ENCODE measurements around the gene NRIP1.

Gene NRIP1

GRCh38 chr21:15096146-15096545, 31.3 kb upstream of the NRIP1 start:
- Histone ChIP-seq H4K20me1 (ENCODE audit: control insufficient read depth, insufficient read depth, low read depth, low read length) (no peaks in the 10 kb centered on the region), H3K79me2 (ENCODE audit: control insufficient read depth, low read length) (no peaks in the 10 kb centered on the region), H3K36me3 (ENCODE audit: control insufficient read depth, low read length) (no peaks in the 10 kb centered on the region), H3K4me3 (ENCODE audit: low read length) (no peak overlapping the region), H3K4me1 (ENCODE audit: control insufficient read depth, low read length) (no peaks in the 10 kb centered on the region), H3F3A (ENCODE audit: control insufficient read depth, insufficient read depth) (no peaks in the 10 kb centered on the region), H3K4me2 (ENCODE audit: low read length) (no peak overlapping the region), H3K9me3 (ENCODE audit: control insufficient read depth, insufficient read depth, low read length) (no peaks in the 10 kb centered on the region), H3K27ac (ENCODE audit: low read depth, low read length) (no peak overlapping the region), H3K27me3 (ENCODE audit: control insufficient read depth, low read length) (no peaks in the 10 kb centered on the region), H3K9me2 (replicated peaks; ENCODE audit: control insufficient read depth, low read length) (no peaks in the 10 kb centered on the region)
- no peak for TF ChIP-seq EZH2phosphoT487 (IDR thresholded peaks at IDR 0.05; ENCODE audit: borderline replicate concordance, low read length)
- TF ChIP-seq, protein P1, sequence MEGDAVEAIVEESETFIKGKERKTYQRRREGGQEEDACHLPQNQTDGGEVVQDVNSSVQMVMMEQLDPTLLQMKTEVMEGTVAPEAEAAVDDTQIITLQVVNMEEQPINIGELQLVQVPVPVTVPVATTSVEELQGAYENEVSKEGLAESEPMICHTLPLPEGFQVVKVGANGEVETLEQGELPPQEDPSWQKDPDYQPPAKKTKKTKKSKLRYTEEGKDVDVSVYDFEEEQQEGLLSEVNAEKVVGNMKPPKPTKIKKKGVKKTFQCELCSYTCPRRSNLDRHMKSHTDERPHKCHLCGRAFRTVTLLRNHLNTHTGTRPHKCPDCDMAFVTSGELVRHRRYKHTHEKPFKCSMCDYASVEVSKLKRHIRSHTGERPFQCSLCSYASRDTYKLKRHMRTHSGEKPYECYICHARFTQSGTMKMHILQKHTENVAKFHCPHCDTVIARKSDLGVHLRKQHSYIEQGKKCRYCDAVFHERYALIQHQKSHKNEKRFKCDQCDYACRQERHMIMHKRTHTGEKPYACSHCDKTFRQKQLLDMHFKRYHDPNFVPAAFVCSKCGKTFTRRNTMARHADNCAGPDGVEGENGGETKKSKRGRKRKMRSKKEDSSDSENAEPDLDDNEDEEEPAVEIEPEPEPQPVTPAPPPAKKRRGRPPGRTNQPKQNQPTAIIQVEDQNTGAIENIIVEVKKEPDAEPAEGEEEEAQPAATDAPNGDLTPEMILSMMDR (IDR thresholded peaks at IDR 0.05; ENCODE audit: low read depth, low read length, poor library complexity, severe bottlenecking): no peak

GRCh38 chr21:15095326-15095725, 30.5 kb upstream of the NRIP1 start:
- no peaks in the 10 kb centered on the region for H3K4me1 ChIP-seq (ENCODE audit: control insufficient read depth, low read length)
- no peaks in the 10 kb centered on the region for H3F3A ChIP-seq (ENCODE audit: control insufficient read depth, insufficient read depth)
- TF ChIP-seq, protein P1 (IDR thresholded peaks at IDR 0.05; ENCODE audit: low read depth, low read length, poor library complexity, severe bottlenecking): no peak
- no peak for TF ChIP-seq EZH2phosphoT487 (IDR thresholded peaks at IDR 0.05; ENCODE audit: borderline replicate concordance, low read length)
- no peak overlapping the region for H3K27ac ChIP-seq (ENCODE audit: low read depth, low read length)
- no peak overlapping the region for H3K4me3 ChIP-seq (ENCODE audit: low read length)
- H3K79me2 ChIP-seq (ENCODE audit: control insufficient read depth, low read length): no peaks in the 10 kb centered on the region
- H3K27me3 ChIP-seq (ENCODE audit: control insufficient read depth, low read length): no peaks in the 10 kb centered on the region
- no peaks in the 10 kb centered on the region for H4K20me1 ChIP-seq (ENCODE audit: control insufficient read depth, insufficient read depth, low read depth, low read length)
- no peaks in the 10 kb centered on the region for H3K36me3 ChIP-seq (ENCODE audit: control insufficient read depth, low read length)
- no peak overlapping the region for H3K4me2 ChIP-seq (ENCODE audit: low read length)
- H3K9me2 ChIP-seq (replicated peaks; ENCODE audit: control insufficient read depth, low read length): no peaks in the 10 kb centered on the region
- H3K9me3 ChIP-seq (ENCODE audit: control insufficient read depth, insufficient read depth, low read length): no peaks in the 10 kb centered on the region

- no peak overlapping the region for H3K4me2 ChIP-seq (ENCODE audit: low read length)
- no peak overlapping the region for H3K4me3 ChIP-seq (ENCODE audit: low read length)
- H3K79me2 ChIP-seq (ENCODE audit: control insufficient read depth, low read length): no peaks in the 10 kb centered on the region
- H3K27me3 ChIP-seq (ENCODE audit: control insufficient read depth, low read length): no peaks in the 10 kb centered on the region
- H4K20me1 ChIP-seq (ENCODE audit: control insufficient read depth, insufficient read depth, low read depth, low read length): no peaks in the 10 kb centered on the region
- H3K36me3 ChIP-seq (ENCODE audit: control insufficient read depth, low read length): no peaks in the 10 kb centered on the region
- TF ChIP-seq EZH2phosphoT487 (IDR thresholded peaks at IDR 0.05; ENCODE audit: borderline replicate concordance, low read length): no peak
- TF ChIP-seq, protein P1 (IDR thresholded peaks at IDR 0.05; ENCODE audit: low read depth, low read length, poor library complexity, severe bottlenecking): no peak
- no peak overlapping the region for H3K27ac ChIP-seq (ENCODE audit: low read depth, low read length)
- no peaks in the 10 kb centered on the region for H3K9me3 ChIP-seq (ENCODE audit: control insufficient read depth, insufficient read depth, low read length)
- H3K9me2 ChIP-seq (replicated peaks; ENCODE audit: control insufficient read depth, low read length): no peaks in the 10 kb centered on the region
- H3F3A ChIP-seq (ENCODE audit: control insufficient read depth, insufficient read depth): no peaks in the 10 kb centered on the region
- no peaks in the 10 kb centered on the region for H3K4me1 ChIP-seq (ENCODE audit: control insufficient read depth, low read length)
Observed at GRCh38 chr21:15094706-15095105, 29.9 kb upstream of the NRIP1 start.

DNA sequence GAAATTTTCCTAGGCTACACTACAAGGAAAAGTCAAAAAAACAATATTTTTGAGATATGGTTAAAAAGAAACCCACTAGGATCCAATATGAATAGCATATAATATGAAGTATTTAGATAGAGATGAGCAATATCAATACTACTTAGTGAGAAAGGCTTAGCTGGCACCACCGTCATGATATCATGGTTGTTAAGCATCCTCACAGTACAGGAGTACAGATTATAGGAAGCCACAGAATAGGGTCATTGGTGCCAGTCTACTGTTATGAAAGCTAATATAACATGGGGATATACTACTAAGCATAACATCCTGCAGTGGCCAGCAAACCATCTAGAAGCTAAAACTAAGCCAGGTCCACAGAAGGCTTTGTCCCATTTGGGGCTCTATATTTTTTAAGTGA, 28.4 kb upstream of the NRIP1 start:
- TF ChIP-seq, protein P1 (IDR thresholded peaks at IDR 0.05; ENCODE audit: low read depth, low read length, poor library complexity, severe bottlenecking): no peak
- no peak for TF ChIP-seq EZH2phosphoT487 (IDR thresholded peaks at IDR 0.05; ENCODE audit: borderline replicate concordance, low read length)
- Histone ChIP-seq H3F3A (ENCODE audit: control insufficient read depth, insufficient read depth) (no peaks in the 10 kb centered on the region), H3K4me2 (ENCODE audit: low read length) (no peak overlapping the region), H3K4me1 (ENCODE audit: control insufficient read depth, low read length) (no peaks in the 10 kb centered on the region), H3K27ac (ENCODE audit: low read depth, low read length) (no peak overlapping the region), H3K9me2 (replicated peaks; ENCODE audit: control insufficient read depth, low read length) (no peaks in the 10 kb centered on the region), H3K4me3 (ENCODE audit: low read length) (no peak overlapping the region), H4K20me1 (ENCODE audit: control insufficient read depth, insufficient read depth, low read depth, low read length) (no peaks in the 10 kb centered on the region), H3K27me3 (ENCODE audit: control insufficient read depth, low read length) (no peaks in the 10 kb centered on the region), H3K36me3 (ENCODE audit: control insufficient read depth, low read length) (no peaks in the 10 kb centered on the region), H3K79me2 (ENCODE audit: control insufficient read depth, low read length) (no peaks in the 10 kb centered on the region), H3K9me3 (ENCODE audit: control insufficient read depth, insufficient read depth, low read length) (no peaks in the 10 kb centered on the region)

Measured in DOHH2 (cell line).